Neural cell (in vitro differentiated cells): ENCODE data around the gene ZNF317. TPM values are rescaled to one million over a fixed set of nuclear protein-coding genes. Genes with fewer than 3 reads are reported as not detected.
A peak's percentile ranks its signal among the peaks of the same experiment; 100 is the strongest.

ENCODE experiments used
- H2AFZ ChIP-seq: fragments of 200-600, 300-800 bp; sonication (generic), shearing (Covaris generic); 2 replicates; pipeline ENCODE4 v1.6.0; 2014; ENCODE audit warnings: low read depth, mild to moderate bottlenecking, antibody characterized with exemption, low read length, moderate library complexity
- H3F3A ChIP-seq: fragments of 200-600 bp; shearing (Covaris generic); 2 replicates; pipeline ENCODE4 v1.6.1; 2016; ENCODE audit warnings: mild to moderate bottlenecking, moderate library complexity, mixed read lengths, antibody characterized with exemption, low read length; ENCODE audit not compliant: insufficient read depth, poor library complexity, severe bottlenecking
- H3K27ac ChIP-seq: fragments of 200-600, 300-800 bp; sonication (generic), shearing (Covaris generic); 2 replicates; pipeline ENCODE4 v1.5.1; 2014; ENCODE audit warnings: mild to moderate bottlenecking, low read length, moderate library complexity
- H3K27me3 ChIP-seq: fragments of 300-800, 200-600 bp; sonication (generic), shearing (Covaris generic); 2 replicates; pipeline ENCODE4 v1.6.0; 2014; ENCODE audit warnings: mild to moderate bottlenecking, low read depth, low read length, moderate library complexity; ENCODE audit not compliant: insufficient read depth
- H3K36me3 ChIP-seq: fragments of 300-800, 200-600 bp; sonication (generic), shearing (Covaris generic); 2 replicates; pipeline ENCODE4 v1.5.1; 2014; ENCODE audit warnings: mild to moderate bottlenecking, antibody characterized with exemption, low read length, moderate library complexity; ENCODE audit not compliant: insufficient read depth
- H3K4me2 ChIP-seq: fragments of 300-800, 200-600 bp; sonication (generic), shearing (Covaris generic); 2 replicates; pipeline ENCODE4 v1.6.0; 2014; ENCODE audit warnings: mild to moderate bottlenecking, low read length
- H3K4me3 ChIP-seq: fragments of 300-800, 200-600 bp; sonication (generic), shearing (Covaris generic); 2 replicates; pipeline ENCODE4 v1.5.1; 2014; ENCODE audit warnings: mild to moderate bottlenecking, low read length, moderate library complexity
- H3K79me2 ChIP-seq: fragments of 200-600 bp; shearing (Covaris generic); replicated peaks from 2 replicates; pipeline ENCODE4 v1.6.0; 2014; ENCODE audit warnings: mild to moderate bottlenecking, low read length, moderate library complexity; ENCODE audit not compliant: insufficient read depth
- H3K9ac ChIP-seq: fragments of 300-800, 200-600 bp; sonication (generic), shearing (Covaris generic); 2 replicates; pipeline ENCODE4 v1.6.1; 2016; ENCODE audit warnings: mild to moderate bottlenecking, low read length, mixed read lengths
- H3K9me2 ChIP-seq: fragments of 200-600 bp; shearing (Covaris generic); 2 replicates; pipeline ENCODE4 v1.6.1; 2016; ENCODE audit warnings: mild to moderate bottlenecking, low read length, mixed read lengths; ENCODE audit not compliant: insufficient read depth
- H3K9me3 ChIP-seq: fragments of 200-600, 300-800 bp; sonication (generic), shearing (Covaris generic); 2 replicates; pipeline ENCODE4 v1.6.1; 2016; ENCODE audit warnings: mild to moderate bottlenecking, mixed run types, low read length, moderate library complexity, mixed read lengths
- H4K20me1 ChIP-seq: fragments of 200-600 bp; shearing (Covaris generic); 2 replicates; pipeline ENCODE4 v1.6.1; 2016; ENCODE audit warnings: mild to moderate bottlenecking, mixed run types; ENCODE audit not compliant: insufficient read depth
- CTCF ChIP-seq: fragments of 450-650 bp; IDR thresholded peaks from 2 replicates; pipeline ENCODE4 v1.5.1; 2014; ENCODE audit warnings: antibody characterized with exemption, mild to moderate bottlenecking, moderate library complexity; ENCODE audit not compliant: poor library complexity, severe bottlenecking
- EP300 ChIP-seq: fragments of 450-650 bp; conservative IDR thresholded peaks from 2 replicates; pipeline ENCODE4 v1.6.1; 2014; ENCODE audit warnings: antibody characterized with exemption, mild to moderate bottlenecking, moderate library complexity; ENCODE audit not compliant: poor library complexity, severe bottlenecking
- EZH2 ChIP-seq: fragments of 200-600, 300-800 bp; shearing (Covaris generic), sonication (generic); IDR thresholded peaks from 2 replicates; pipeline ENCODE4 v1.6.1; 2014; ENCODE audit warnings: antibody characterized with exemption, low read length, borderline replicate concordance, mild to moderate bottlenecking; ENCODE audit not compliant: insufficient read depth, poor library complexity, severe bottlenecking
- MXI1 ChIP-seq: fragments of 450-650 bp; conservative IDR thresholded peaks from 2 replicates; pipeline ENCODE4 v1.6.1; 2014; ENCODE audit warnings: antibody characterized with exemption, mild to moderate bottlenecking; ENCODE audit not compliant: poor library complexity, severe bottlenecking
- POLR2AphosphoS5 ChIP-seq: IDR thresholded peaks from 2 replicates; pipeline ENCODE4 v1.6.1; 2012
- RAD21 ChIP-seq: fragments of 450-650 bp; conservative IDR thresholded peaks from 2 replicates; pipeline ENCODE4 v1.6.1; 2014; ENCODE audit warnings: antibody characterized with exemption, mild to moderate bottlenecking, moderate library complexity
- REST ChIP-seq: IDR thresholded peaks from 2 replicates; pipeline ENCODE4 v1.6.1; 2012; ENCODE audit warnings: borderline replicate concordance
- SMC3 ChIP-seq: fragments of 450-650 bp; conservative IDR thresholded peaks from 2 replicates; pipeline ENCODE4 v1.6.1; 2014; ENCODE audit warnings: antibody characterized with exemption, mild to moderate bottlenecking, moderate library complexity; ENCODE audit not compliant: poor library complexity
- TAF1 ChIP-seq: IDR thresholded peaks from 2 replicates; pipeline ENCODE4 v1.6.1; 2012; ENCODE audit warnings: low read depth
- polyA plus RNA-seq: library from polyadenylated mRNA; depleted of rRNA; stranded (reverse); fragments of >200 nt; gene quantifications from 2 replicates; pipeline ENCODE4 v1.2.3, GENCODE V29; 2014

ZNF317 gene
- polyA plus RNA-seq, 1 donor from 2014 or later: 14.5 TPM

GRCh38 chr19:9132422-9132821, 7.8 kb upstream of the ZNF317 start:
- H3K79me2 ChIP-seq: no peaks in the 10 kb centered on the region
- no peaks in the 10 kb centered on the region for H3K9me3 ChIP-seq
- no peak overlapping the region for H3K4me2 ChIP-seq
- H3F3A ChIP-seq: no peaks in the 10 kb centered on the region
- no peaks in the 10 kb centered on the region for H3K36me3 ChIP-seq
- H3K27me3 ChIP-seq: no peaks in the 10 kb centered on the region
- no peak overlapping the region for H3K4me3 ChIP-seq
- no peak overlapping the region for H2AFZ ChIP-seq
- H3K9me2 ChIP-seq: no peaks in the 10 kb centered on the region
- no peak overlapping the region for H3K9ac ChIP-seq
- no peaks in the 10 kb centered on the region for H4K20me1 ChIP-seq
- TF ChIP-seq POLR2AphosphoS5 (no peak), MXI1 (no peak), EZH2 (no peak), TAF1 (no peak), REST (no peak), SMC3 (no peak), CTCF (no peak), EP300 (no peak), RAD21 (no peak)
- H3K27ac ChIP-seq: no peak overlapping the region

- Histone ChIP-seq H3K36me3 (no peaks in the 10 kb centered on the region), H3K27me3 (no peaks in the 10 kb centered on the region), H3K79me2 (peaks cover 45% of the 10 kb centered on the region), H3K4me3 (peak overlapping the region; percentile 76), H3K27ac (peak overlapping the region; percentile 48), H3K4me2 (peak overlapping the region; percentile 74), H3K9me2 (no peaks in the 10 kb centered on the region), H3K9ac (peak overlapping the region; percentile 88), H3K9me3 (no peaks in the 10 kb centered on the region), H2AFZ (peak overlapping the region; percentile 99), H4K20me1 (no peaks in the 10 kb centered on the region), H3F3A (no peaks in the 10 kb centered on the region)
- TF ChIP-seq TAF1: no peak
- no peak for TF ChIP-seq EP300
- no peak for TF ChIP-seq CTCF
- no peak for TF ChIP-seq MXI1
- no peak for TF ChIP-seq REST
- no peak for TF ChIP-seq RAD21
- no peak for TF ChIP-seq EZH2
- no peak for TF ChIP-seq SMC3
- TF ChIP-seq POLR2AphosphoS5: no peak
These were observed 513 bp upstream of the ZNF317 start for GRCh38 chr19:9139609-9140158.
